ENCODE measurements around the gene ELF1.
A peak's percentile ranks its signal among the peaks of the same experiment; 100 is the strongest.
"Not testable (repeated sequence)": the region's sequence is repeated elsewhere in the genome, so short reads cannot be mapped to it uniquely, and the experiment has no call there.

Gene ELF1

DNA sequence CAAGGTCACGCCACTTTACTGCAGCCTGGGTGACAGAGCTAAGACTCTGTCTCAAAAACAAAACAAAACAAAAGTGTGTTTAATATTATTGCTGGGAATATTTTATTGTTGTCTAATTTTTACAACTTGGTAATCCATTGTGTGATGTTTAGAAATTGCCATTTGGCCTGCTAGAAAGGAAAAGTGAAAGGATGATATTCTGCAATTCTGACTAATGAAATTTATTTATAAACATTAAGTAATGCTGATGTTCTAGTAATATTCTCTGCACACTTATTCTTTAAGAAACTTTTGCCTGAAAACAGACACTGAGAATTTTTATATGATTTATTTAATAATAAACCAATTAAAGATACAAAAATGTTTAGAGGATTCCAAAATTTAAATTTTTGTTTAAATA, 87.4 kb downstream of the ELF1 start:
- H3K4me3 ChIP-seq (ENCODE audit: low read length) = no peak overlapping the region
- H3K36me3 ChIP-seq (ENCODE audit: control insufficient read depth, insufficient read depth, low read length) = peaks cover 5% of the 10 kb centered on the region
- H3K27ac ChIP-seq (ENCODE audit: low read depth, low read length) = no peak overlapping the region
- no peaks in the 10 kb centered on the region for H3K27me3 ChIP-seq (ENCODE audit: control insufficient read depth, insufficient read depth, low read length)
- H3K9ac ChIP-seq (ENCODE audit: low read length) = no peak overlapping the region
- H3K4me1 ChIP-seq (ENCODE audit: control insufficient read depth, insufficient read depth, low read length) = no peaks in the 10 kb centered on the region

GRCh38 chr13:40929883-40930282, 89.2 kb downstream of the ELF1 start:
- H3K4me1 ChIP-seq (ENCODE audit: control insufficient read depth, insufficient read depth, low read length); H3K36me3 ChIP-seq (ENCODE audit: control insufficient read depth, insufficient read depth, low read length); H3K4me3 ChIP-seq (ENCODE audit: low read length); H3K27ac ChIP-seq (ENCODE audit: low read depth, low read length); H3K9ac ChIP-seq (ENCODE audit: low read length); H3K27me3 ChIP-seq (ENCODE audit: control insufficient read depth, insufficient read depth, low read length): not testable (repeated sequence)

DNA sequence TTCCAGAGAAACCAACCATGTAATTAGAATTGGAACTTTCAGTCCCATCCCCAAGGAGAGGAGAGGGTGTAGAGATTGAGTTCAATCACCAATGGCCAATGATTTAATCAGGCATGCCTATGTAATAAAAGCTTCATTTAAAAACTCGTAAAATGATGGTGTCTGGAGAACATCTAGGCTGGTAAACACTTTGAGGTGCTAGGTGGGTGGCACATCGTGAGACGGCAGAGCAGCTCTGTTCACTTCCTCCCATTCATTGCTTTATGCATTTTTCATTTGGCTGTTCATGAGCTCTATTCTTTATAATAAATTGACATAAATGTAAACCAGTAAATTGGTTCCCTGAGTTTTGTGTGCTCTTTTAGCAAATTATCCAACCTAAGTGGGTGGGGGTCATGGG, 90.1 kb downstream of the ELF1 start:
- no peak overlapping the region for H3K27ac ChIP-seq (ENCODE audit: low read depth, low read length)
- no peak overlapping the region for H3K4me3 ChIP-seq (ENCODE audit: low read length)
- no peak overlapping the region for H3K9ac ChIP-seq (ENCODE audit: low read length)
- H3K4me1 ChIP-seq (ENCODE audit: control insufficient read depth, insufficient read depth, low read length) = no peaks in the 10 kb centered on the region
- no peaks in the 10 kb centered on the region for H3K27me3 ChIP-seq (ENCODE audit: control insufficient read depth, insufficient read depth, low read length)
- peaks cover 5% of the 10 kb centered on the region for H3K36me3 ChIP-seq (ENCODE audit: control insufficient read depth, insufficient read depth, low read length)

- Histone ChIP-seq H3K4me3 (ENCODE audit: low read length) (no peak overlapping the region), H3K9ac (ENCODE audit: low read length) (no peak overlapping the region), H3K36me3 (ENCODE audit: control insufficient read depth, insufficient read depth, low read length) (peaks cover 5% of the 10 kb centered on the region), H3K4me1 (ENCODE audit: control insufficient read depth, insufficient read depth, low read length) (no peaks in the 10 kb centered on the region), H3K27me3 (ENCODE audit: control insufficient read depth, insufficient read depth, low read length) (no peaks in the 10 kb centered on the region), H3K27ac (ENCODE audit: low read depth, low read length) (no peak overlapping the region)
Observed at GRCh38 chr13:40927929-40928328, 91.2 kb downstream of the ELF1 start.

DNA sequence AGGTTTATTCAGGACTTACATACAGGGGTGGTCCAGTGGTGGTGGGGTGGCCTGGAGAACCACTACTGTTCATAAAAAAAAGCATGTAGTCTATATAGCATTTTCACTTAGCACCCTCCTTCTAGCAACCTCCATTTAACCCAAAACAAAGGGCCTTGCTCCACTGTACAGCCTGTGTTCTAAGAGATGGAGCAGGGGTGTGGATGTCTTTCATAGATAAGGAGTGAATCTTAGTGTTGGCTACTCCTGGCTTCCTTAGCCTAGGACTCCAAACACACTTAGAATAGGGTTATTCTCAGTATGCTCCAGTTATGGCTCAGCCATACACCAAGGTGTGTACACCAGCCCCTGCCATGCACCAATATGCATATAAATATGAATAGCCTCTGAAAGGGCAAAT, 95.2 kb downstream of the ELF1 start:
- Histone ChIP-seq H3K9ac (ENCODE audit: low read length) (no peak overlapping the region), H3K4me3 (ENCODE audit: low read length) (no peak overlapping the region), H3K27ac (ENCODE audit: low read depth, low read length) (no peak overlapping the region), H3K27me3 (ENCODE audit: control insufficient read depth, insufficient read depth, low read length) (no peaks in the 10 kb centered on the region), H3K36me3 (ENCODE audit: control insufficient read depth, insufficient read depth, low read length) (no peaks in the 10 kb centered on the region), H3K4me1 (ENCODE audit: control insufficient read depth, insufficient read depth, low read length) (no peaks in the 10 kb centered on the region)

DNA sequence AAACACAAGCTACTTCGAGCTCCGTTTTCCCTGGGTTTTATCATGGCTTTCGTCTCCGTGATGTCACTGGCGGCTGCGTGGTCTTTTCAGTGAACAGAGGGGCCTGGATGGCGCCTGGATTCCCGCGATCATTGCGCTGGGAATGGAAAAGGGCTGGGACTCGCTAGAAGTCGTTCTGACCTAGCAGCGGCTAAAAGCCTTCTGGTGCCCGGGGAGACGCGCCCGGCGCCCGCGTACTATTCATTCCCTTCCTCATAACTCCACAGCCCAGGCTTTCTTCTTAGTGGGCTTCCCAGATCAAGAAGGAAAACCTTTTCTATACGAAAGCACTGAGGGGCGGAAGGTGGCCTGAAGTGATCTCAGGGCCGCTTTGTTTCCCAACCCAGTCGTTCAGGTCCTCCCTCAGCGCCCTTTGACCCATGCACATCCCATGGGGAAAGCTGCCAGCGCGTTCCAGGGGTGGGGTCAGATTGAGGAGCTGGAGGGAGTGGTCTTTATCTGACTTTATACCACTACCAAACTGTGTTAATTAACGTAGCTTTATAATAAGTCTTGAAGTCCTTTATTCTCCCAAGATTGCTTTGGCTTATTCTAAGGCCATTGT, 96.6 kb downstream of the ELF1 start:
- no peaks in the 10 kb centered on the region for H3K36me3 ChIP-seq (ENCODE audit: control insufficient read depth, insufficient read depth, low read length)
- H3K4me1 ChIP-seq (ENCODE audit: control insufficient read depth, insufficient read depth, low read length) = no peaks in the 10 kb centered on the region
- no peak overlapping the region for H3K27ac ChIP-seq (ENCODE audit: low read depth, low read length)
- no peak overlapping the region for H3K4me3 ChIP-seq (ENCODE audit: low read length)
- H3K27me3 ChIP-seq (ENCODE audit: control insufficient read depth, insufficient read depth, low read length) = no peaks in the 10 kb centered on the region
- no peak overlapping the region for H3K9ac ChIP-seq (ENCODE audit: low read length)

- no peaks in the 10 kb centered on the region for H3K4me1 ChIP-seq (ENCODE audit: control insufficient read depth, insufficient read depth, low read length)
- H3K27me3 ChIP-seq (ENCODE audit: control insufficient read depth, insufficient read depth, low read length) = no peaks in the 10 kb centered on the region
- no peaks in the 10 kb centered on the region for H3K36me3 ChIP-seq (ENCODE audit: control insufficient read depth, insufficient read depth, low read length)
- H3K4me3 ChIP-seq (ENCODE audit: low read length) = peak overlapping the region; percentile 63
- no peak overlapping the region for H3K9ac ChIP-seq (ENCODE audit: low read length)
- peak overlapping the region; percentile 83 for H3K27ac ChIP-seq (ENCODE audit: low read depth, low read length)
Observed at GRCh38 chr13:40920826-40921225, 98.3 kb downstream of the ELF1 start.

DNA sequence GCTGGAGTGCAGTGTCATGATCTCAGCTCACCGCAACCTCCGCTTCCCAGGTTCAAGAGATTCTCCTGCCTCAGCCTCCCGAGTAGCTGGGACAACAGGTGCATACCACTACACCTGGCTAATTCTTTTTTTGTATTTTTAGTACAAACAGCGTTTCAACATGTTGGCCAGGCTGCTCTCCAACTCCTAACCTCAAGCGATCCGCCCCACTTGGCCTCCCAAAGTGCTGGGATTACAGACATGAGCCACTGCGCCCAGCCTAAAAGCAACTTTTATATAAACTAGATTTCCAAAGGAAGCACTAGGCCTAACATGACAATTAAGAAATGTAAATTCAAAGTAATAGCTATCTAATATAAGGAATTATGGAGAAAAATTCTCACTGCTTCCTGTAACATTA, 99.2 kb downstream of the ELF1 start:
- not testable (repeated sequence) for H3K4me3 ChIP-seq (ENCODE audit: low read length); H3K9ac ChIP-seq (ENCODE audit: low read length); H3K36me3 ChIP-seq (ENCODE audit: control insufficient read depth, insufficient read depth, low read length); H3K4me1 ChIP-seq (ENCODE audit: control insufficient read depth, insufficient read depth, low read length); H3K27me3 ChIP-seq (ENCODE audit: control insufficient read depth, insufficient read depth, low read length); H3K27ac ChIP-seq (ENCODE audit: low read depth, low read length)

- Histone ChIP-seq H3K27ac (ENCODE audit: low read depth, low read length) (no peak overlapping the region), H3K27me3 (ENCODE audit: control insufficient read depth, insufficient read depth, low read length) (no peaks in the 10 kb centered on the region), H3K9ac (ENCODE audit: low read length) (no peak overlapping the region), H3K4me1 (ENCODE audit: control insufficient read depth, insufficient read depth, low read length) (no peaks in the 10 kb centered on the region), H3K4me3 (ENCODE audit: low read length) (no peak overlapping the region), H3K36me3 (ENCODE audit: control insufficient read depth, insufficient read depth, low read length) (no peaks in the 10 kb centered on the region)
Observed at GRCh38 chr13:40916207-40916998, 102.7 kb downstream of the ELF1 start.

DNA sequence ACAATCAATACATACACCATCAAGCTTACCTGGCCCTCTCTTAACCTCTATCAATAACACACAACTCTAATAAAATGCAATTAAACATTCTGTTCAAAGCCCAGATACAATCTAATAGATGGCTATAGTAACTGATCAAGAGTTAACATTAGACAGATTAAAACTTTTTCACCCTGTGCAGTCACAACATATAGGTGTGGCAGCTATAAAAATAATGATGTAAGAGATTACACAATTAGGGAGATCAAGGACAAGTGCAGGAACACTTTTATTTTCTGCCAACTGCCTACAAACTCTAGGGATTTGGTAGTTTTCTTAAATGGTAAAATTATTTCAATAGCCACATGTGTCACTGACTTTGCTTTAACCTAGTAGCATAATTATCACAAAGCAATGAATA, 104.3 kb downstream of the ELF1 start:
- not testable (repeated sequence) for H3K36me3 ChIP-seq (ENCODE audit: control insufficient read depth, insufficient read depth, low read length); H3K4me3 ChIP-seq (ENCODE audit: low read length); H3K4me1 ChIP-seq (ENCODE audit: control insufficient read depth, insufficient read depth, low read length); H3K27ac ChIP-seq (ENCODE audit: low read depth, low read length); H3K9ac ChIP-seq (ENCODE audit: low read length); H3K27me3 ChIP-seq (ENCODE audit: control insufficient read depth, insufficient read depth, low read length)

- Histone ChIP-seq H3K9ac (ENCODE audit: low read length) (no peak overlapping the region), H3K4me3 (ENCODE audit: low read length) (no peak overlapping the region), H3K27me3 (ENCODE audit: control insufficient read depth, insufficient read depth, low read length) (no peaks in the 10 kb centered on the region), H3K36me3 (ENCODE audit: control insufficient read depth, insufficient read depth, low read length) (no peaks in the 10 kb centered on the region), H3K27ac (ENCODE audit: low read depth, low read length) (no peak overlapping the region), H3K4me1 (ENCODE audit: control insufficient read depth, insufficient read depth, low read length) (no peaks in the 10 kb centered on the region)
Observed at GRCh38 chr13:40911341-40911740, 107.8 kb downstream of the ELF1 start.

GRCh38 chr13:40910324-40911050, 108.6 kb downstream of the ELF1 start:
- H3K27ac ChIP-seq (ENCODE audit: low read depth, low read length) = no peak overlapping the region
- H3K4me1 ChIP-seq (ENCODE audit: control insufficient read depth, insufficient read depth, low read length) = no peaks in the 10 kb centered on the region
- H3K9ac ChIP-seq (ENCODE audit: low read length) = no peak overlapping the region
- no peaks in the 10 kb centered on the region for H3K36me3 ChIP-seq (ENCODE audit: control insufficient read depth, insufficient read depth, low read length)
- H3K27me3 ChIP-seq (ENCODE audit: control insufficient read depth, insufficient read depth, low read length) = no peaks in the 10 kb centered on the region
- H3K4me3 ChIP-seq (ENCODE audit: low read length) = no peak overlapping the region

All from rectal smooth muscle tissue (tissue), 1 donor.